Stimulated activated naive CD8-positive, alpha-beta T cell treated with anti-CD3 and anti-CD28 coated beads, Interleukin-15, Interleukin-2, amounts not matched to agents 100 ng/mL and 50 ng/mL, for 24 hours (primary cell): ENCODE measurements around the gene CD151.

ENCODE experiments used
- H3K27ac Mint-ChIP-seq: one replicate; pipeline ENCODE4 v1.8.0; 2021; ENCODE audit warnings: mild to moderate bottlenecking, mixed read lengths
- H3K27me3 Mint-ChIP-seq: one replicate; pipeline ENCODE4 v1.8.0; 2021; ENCODE audit warnings: mixed read lengths
- H3K36me3 Mint-ChIP-seq: one replicate; pipeline ENCODE4 v1.8.0; 2021; ENCODE audit warnings: low read depth, mixed read lengths
- H3K4me1 Mint-ChIP-seq: one replicate; pipeline ENCODE4 v1.8.0; 2021; ENCODE audit warnings: low read depth, mixed read lengths
- H3K4me3 Mint-ChIP-seq: one replicate; pipeline ENCODE4 v1.8.0; 2021; ENCODE audit warnings: mild to moderate bottlenecking, mixed read lengths
- H3K9me3 Mint-ChIP-seq: one replicate; pipeline ENCODE4 v1.8.0; 2021; ENCODE audit warnings: mixed read lengths

Gene CD151

DNA sequence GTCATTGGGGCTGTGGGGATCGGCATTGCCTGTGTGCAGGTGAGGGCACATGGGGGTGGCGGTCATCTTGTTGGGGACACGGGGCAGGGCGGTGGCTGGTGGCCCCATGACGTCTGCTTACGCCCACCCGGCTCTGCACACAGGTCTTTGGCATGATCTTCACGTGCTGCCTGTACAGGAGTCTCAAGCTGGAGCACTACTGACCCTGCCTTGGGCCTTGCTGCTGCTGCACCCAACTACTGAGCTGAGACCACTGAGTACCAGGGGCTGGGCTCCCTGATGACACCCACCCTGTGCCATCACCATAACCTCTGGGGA, 5.2 kb downstream of the CD151 start:
- H3K9me3 Mint-ChIP-seq, result no peaks in the 10 kb centered on the region
- H3K4me3 Mint-ChIP-seq, result no peak overlapping the region
- no peak overlapping the region for H3K27ac Mint-ChIP-seq
- peaks cover 36% of the 10 kb centered on the region for H3K4me1 Mint-ChIP-seq
- H3K27me3 Mint-ChIP-seq, result no peaks in the 10 kb centered on the region
- peaks cover 14% of the 10 kb centered on the region for H3K36me3 Mint-ChIP-seq

GRCh38 chr11:838441-839279, 5.9 kb downstream of the CD151 start:
- peaks cover 37% of the 10 kb centered on the region for H3K4me1 Mint-ChIP-seq
- H3K27me3 Mint-ChIP-seq, result no peaks in the 10 kb centered on the region
- no peak overlapping the region for H3K4me3 Mint-ChIP-seq
- H3K27ac Mint-ChIP-seq, result no peak overlapping the region
- peaks cover 14% of the 10 kb centered on the region for H3K36me3 Mint-ChIP-seq
- H3K9me3 Mint-ChIP-seq, result no peaks in the 10 kb centered on the region

DNA sequence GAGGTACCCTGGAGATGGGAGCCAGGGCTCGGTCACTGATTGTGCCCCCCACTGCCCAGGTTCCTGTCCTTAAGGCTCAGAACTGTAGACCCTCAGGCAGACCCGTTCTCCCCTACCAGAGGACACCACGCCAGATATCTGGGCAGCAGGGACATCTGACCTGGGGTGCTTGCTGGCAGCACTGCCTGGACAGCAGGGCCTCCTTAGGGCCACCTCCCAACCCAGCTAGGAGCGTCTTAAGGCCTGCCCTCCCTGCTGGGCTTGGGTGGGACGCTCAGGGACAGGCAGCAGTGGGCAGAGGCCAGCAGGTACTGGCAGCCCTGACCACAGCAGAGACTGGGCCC, 6.5 kb downstream of the CD151 start:
- Mint-ChIP-seq H3K4me1 (peaks cover 37% of the 10 kb centered on the region), H3K36me3 (peaks cover 14% of the 10 kb centered on the region), H3K4me3 (no peak overlapping the region), H3K9me3 (no peaks in the 10 kb centered on the region), H3K27me3 (no peaks in the 10 kb centered on the region), H3K27ac (no peak overlapping the region)

- H3K27me3 Mint-ChIP-seq, result no peaks in the 10 kb centered on the region
- peaks cover 33% of the 10 kb centered on the region for H3K4me1 Mint-ChIP-seq
- peak overlapping the region; percentile 88 for H3K4me3 Mint-ChIP-seq
- H3K27ac Mint-ChIP-seq, result no peak overlapping the region
- no peaks in the 10 kb centered on the region for H3K9me3 Mint-ChIP-seq
- peaks cover 14% of the 10 kb centered on the region for H3K36me3 Mint-ChIP-seq
Observed at GRCh38 chr11:839875-840617, 7.3 kb downstream of the CD151 start.

- peak overlapping the region; percentile 88 for H3K4me3 Mint-ChIP-seq
- H3K27me3 Mint-ChIP-seq, result no peaks in the 10 kb centered on the region
- H3K36me3 Mint-ChIP-seq, result peaks cover 14% of the 10 kb centered on the region
- peaks cover 30% of the 10 kb centered on the region for H3K4me1 Mint-ChIP-seq
- peak overlapping the region; percentile 76 for H3K27ac Mint-ChIP-seq
- H3K9me3 Mint-ChIP-seq, result no peaks in the 10 kb centered on the region
Observed at GRCh38 chr11:841981-842369, 9.2 kb downstream of the CD151 start.

GRCh38 chr11:842370-843002, 9.7 kb downstream of the CD151 start, which contains the start of the genes POLR2L and TSPAN4:
TSS of gene POLR2L (minus strand) at chr11:842529. CDS start at chr11:842508, 21 bp downstream.
TSS of gene TSPAN4 (plus strand) at chr11:842852. CDS start at chr11:850305, 7,453 bp downstream.
- Mint-ChIP-seq H3K4me3 (peak within 1 kb of the TSS; percentile 88), H3K9me3 (no peaks in the 10 kb centered on the region), H3K27ac (peak within 1 kb of the TSS; percentile 84), H3K4me1 (peaks cover 30% of the 10 kb centered on the region), H3K27me3 (no peaks in the 10 kb centered on the region), H3K36me3 (peaks cover 14% of the 10 kb centered on the region)

GRCh38 chr11:843086-843734, 10.5 kb downstream of the CD151 start:
- Mint-ChIP-seq H3K36me3 (peaks cover 14% of the 10 kb centered on the region), H3K4me1 (peaks cover 30% of the 10 kb centered on the region), H3K9me3 (no peaks in the 10 kb centered on the region), H3K27ac (peak overlapping the region; percentile 67), H3K27me3 (no peaks in the 10 kb centered on the region), H3K4me3 (peak overlapping the region; percentile 76)

DNA sequence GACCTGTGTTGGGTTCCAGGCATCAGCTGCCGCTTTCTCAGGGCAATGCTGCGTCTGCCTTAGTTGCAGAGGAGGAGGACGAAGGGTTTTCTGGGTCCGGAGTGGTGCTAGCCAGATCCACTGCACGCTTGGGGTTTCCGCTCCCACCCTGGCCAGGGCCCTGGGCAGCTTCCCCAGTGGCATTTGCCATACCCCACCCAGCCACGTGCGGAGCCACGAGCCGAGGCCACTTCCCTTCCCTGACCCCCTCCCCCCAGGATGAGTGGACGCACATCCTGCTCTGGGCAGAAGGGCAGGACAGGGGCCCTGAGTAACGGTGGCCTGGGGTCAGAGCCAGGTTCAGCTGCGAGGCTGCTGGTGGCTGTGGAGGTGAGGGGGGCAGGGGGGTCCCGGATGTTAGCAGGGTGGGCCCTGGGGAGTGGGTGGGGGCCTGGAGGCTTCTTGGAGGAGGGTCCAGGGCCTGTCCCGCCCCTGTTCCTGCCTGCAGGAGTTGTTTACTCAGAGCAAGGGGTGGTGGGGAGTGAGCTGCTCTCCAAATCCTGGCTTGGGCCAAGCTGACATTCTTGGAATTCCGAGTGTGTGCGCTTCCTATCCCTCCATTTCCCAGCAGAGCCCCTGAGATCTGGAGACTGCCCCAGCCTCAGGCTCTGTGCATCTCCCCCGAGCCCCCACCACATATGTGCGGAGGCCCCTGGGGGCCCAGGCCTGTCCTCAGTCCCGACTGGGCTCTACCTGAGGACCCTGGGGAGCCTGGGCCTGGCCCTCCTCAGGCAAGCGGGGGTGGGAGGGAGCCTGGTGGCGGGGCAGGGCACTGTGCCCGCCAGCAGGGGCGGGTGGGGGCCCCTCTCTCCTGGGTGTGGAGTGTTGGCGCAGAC, 11.3 kb downstream of the CD151 start:
- peaks cover 36% of the 10 kb centered on the region for H3K4me1 Mint-ChIP-seq
- H3K36me3 Mint-ChIP-seq, result peaks cover 14% of the 10 kb centered on the region
- H3K27me3 Mint-ChIP-seq, result no peaks in the 10 kb centered on the region
- H3K27ac Mint-ChIP-seq, result peak overlapping the region; percentile 67
- peak overlapping the region; percentile 76 for H3K4me3 Mint-ChIP-seq
- no peaks in the 10 kb centered on the region for H3K9me3 Mint-ChIP-seq

GRCh38 chr11:844693-845644, 12.2 kb downstream of the CD151 start:
- no peak overlapping the region for H3K27ac Mint-ChIP-seq
- H3K9me3 Mint-ChIP-seq, result no peaks in the 10 kb centered on the region
- no peak overlapping the region for H3K4me3 Mint-ChIP-seq
- peaks cover 10% of the 10 kb centered on the region for H3K36me3 Mint-ChIP-seq
- H3K4me1 Mint-ChIP-seq, result peaks cover 35% of the 10 kb centered on the region
- no peaks in the 10 kb centered on the region for H3K27me3 Mint-ChIP-seq

GRCh38 chr11:845872-846495, 13.2 kb downstream of the CD151 start:
- H3K36me3 Mint-ChIP-seq, result no peaks in the 10 kb centered on the region
- no peak overlapping the region for H3K4me3 Mint-ChIP-seq
- H3K27ac Mint-ChIP-seq, result no peak overlapping the region
- no peaks in the 10 kb centered on the region for H3K27me3 Mint-ChIP-seq
- peaks cover 25% of the 10 kb centered on the region for H3K4me1 Mint-ChIP-seq
- H3K9me3 Mint-ChIP-seq, result no peaks in the 10 kb centered on the region

DNA sequence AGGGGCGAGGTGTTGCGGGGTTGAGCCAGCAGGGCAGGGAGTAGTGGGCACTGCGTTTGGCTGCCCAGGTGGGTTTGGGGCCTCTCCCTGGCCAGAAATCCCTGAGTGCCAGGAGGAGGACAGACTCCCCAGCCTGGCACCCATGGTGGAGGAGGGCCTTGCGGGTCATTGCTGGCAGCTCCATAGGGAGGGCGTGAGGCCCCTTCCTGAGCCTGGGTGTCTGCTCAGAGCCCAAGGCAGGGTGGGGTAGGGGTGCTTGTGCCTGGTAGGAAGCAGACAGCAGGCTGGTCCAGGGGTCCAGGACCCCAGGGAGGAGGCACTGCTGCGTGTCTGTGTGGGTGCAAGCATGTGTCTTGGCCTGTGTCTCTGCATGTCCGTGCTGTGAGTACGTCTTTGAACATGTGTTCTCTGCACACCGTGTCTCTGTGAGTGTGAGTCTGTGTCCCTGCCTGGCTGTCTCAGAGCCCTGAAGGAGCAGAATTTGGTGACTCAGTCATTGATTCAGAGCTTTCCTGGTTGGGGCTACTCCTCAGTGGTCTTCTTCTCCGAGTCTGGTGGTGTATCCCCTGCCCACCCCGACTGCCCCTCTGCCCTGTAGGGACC, 13.8 kb downstream of the CD151 start:
- no peaks in the 10 kb centered on the region for H3K27me3 Mint-ChIP-seq

GRCh38 chr11:847876-848275, 15.1 kb downstream of the CD151 start:
- Mint-ChIP-seq H3K36me3 (no peaks in the 10 kb centered on the region), H3K4me1 (peaks cover 19% of the 10 kb centered on the region)

More for the DNA sequence above, 13.8 kb downstream of the CD151 start:
- H3K9me3 Mint-ChIP-seq, result no peaks in the 10 kb centered on the region
- H3K27ac Mint-ChIP-seq, result no peak overlapping the region
- H3K36me3 Mint-ChIP-seq, result no peaks in the 10 kb centered on the region
- H3K4me1 Mint-ChIP-seq, result peaks cover 19% of the 10 kb centered on the region
- H3K4me3 Mint-ChIP-seq, result no peak overlapping the region

More at GRCh38 chr11:847876-848275, 15.1 kb downstream of the CD151 start:
- Mint-ChIP-seq H3K27me3 (no peaks in the 10 kb centered on the region), H3K4me3 (no peak overlapping the region), H3K27ac (no peak overlapping the region), H3K9me3 (no peaks in the 10 kb centered on the region)
